Activated T-cell treated with anti-CD3 and anti-CD28 coated beads for 48 hours (primary cell): ENCODE results near the gene TCF23.
"Not testable (repeated sequence)": the region's sequence is repeated elsewhere in the genome, so short reads cannot be mapped to it uniquely, and the experiment has no call there.

Experiments used
- DNase-seq: peaks from one replicate; pipeline ENCODE4 v3.0.0-alpha.2; 2020; ENCODE audit warnings: low read depth

TCF23 gene

GRCh38 chr2:27189989-27190388 lies 41.2 kb downstream of the TCF23 start:
- DNase-seq: no peak

- DNase-seq: no peak
These were observed 42.4 kb downstream of the TCF23 start for GRCh38 chr2:27191070-27191829.

GRCh38 chr2:27194538-27195354 lies 45.9 kb downstream of the TCF23 start:
- no peak for DNase-seq

GRCh38 chr2:27195799-27196198 lies 47.0 kb downstream of the TCF23 start:
- DNase-seq: not testable (repeated sequence)

- not testable (repeated sequence) for DNase-seq
These were observed 49.3 kb downstream of the TCF23 start for GRCh38 chr2:27198068-27198467.

- DNase-seq: no peak
These were observed 49.8 kb downstream of the TCF23 start for GRCh38 chr2:27198627-27199026.

- DNase-seq: no peak
These were observed 50.4 kb downstream of the TCF23 start for GRCh38 chr2:27199241-27199640.

- no peak for DNase-seq
These were observed 52.9 kb downstream of the TCF23 start for GRCh38 chr2:27201675-27202074.

GRCh38 chr2:27202854-27203253 lies 54.0 kb downstream of the TCF23 start:
- DNase-seq: no peak

GRCh38 chr2:27203741-27204140 lies 54.9 kb downstream of the TCF23 start:
- no peak for DNase-seq

- DNase-seq: no peak
These were observed 55.8 kb downstream of the TCF23 start for GRCh38 chr2:27204566-27204965.

GRCh38 chr2:27205206-27205605 lies 56.4 kb downstream of the TCF23 start:
- no peak for DNase-seq

GRCh38 chr2:27206346-27206745 lies 57.5 kb downstream of the TCF23 start:
- DNase-seq: no peak
